Breast epithelium (tissue), 3 donors: ENCODE data around the gene TNIP1.

ENCODE experiments used
- POLR2A ChIP-seq: fragments of 450-650 bp; IDR thresholded peaks from one replicate; pipeline ENCODE4 v1.6.1; 2016; ENCODE audit warnings: antibody characterized with exemption, mild to moderate bottlenecking, moderate library complexity
- POLR2AphosphoS5 ChIP-seq, 3 donors: sonication (generic); formaldehyde crosslinking; IDR thresholded peaks; one replicate each; pipeline ENCODE4 v1.6.1; 2017; ENCODE audit warnings: antibody characterized with exemption in 3 of 3
- TF ChIP-seq, protein P1 (sequence below), 3 donors: fragments of 450-650 bp; IDR thresholded peaks; one replicate each; pipeline ENCODE4 v1.5.1; 2016 to 2017; ENCODE audit warnings: antibody characterized with exemption in 3 of 3, mild to moderate bottlenecking in 3 of 3, moderate library complexity in 3 of 3

GRCh38 chr5:151118913-151119575 lies 38.2 kb upstream of the TNIP1 start:
- TF ChIP-seq, protein P1, sequence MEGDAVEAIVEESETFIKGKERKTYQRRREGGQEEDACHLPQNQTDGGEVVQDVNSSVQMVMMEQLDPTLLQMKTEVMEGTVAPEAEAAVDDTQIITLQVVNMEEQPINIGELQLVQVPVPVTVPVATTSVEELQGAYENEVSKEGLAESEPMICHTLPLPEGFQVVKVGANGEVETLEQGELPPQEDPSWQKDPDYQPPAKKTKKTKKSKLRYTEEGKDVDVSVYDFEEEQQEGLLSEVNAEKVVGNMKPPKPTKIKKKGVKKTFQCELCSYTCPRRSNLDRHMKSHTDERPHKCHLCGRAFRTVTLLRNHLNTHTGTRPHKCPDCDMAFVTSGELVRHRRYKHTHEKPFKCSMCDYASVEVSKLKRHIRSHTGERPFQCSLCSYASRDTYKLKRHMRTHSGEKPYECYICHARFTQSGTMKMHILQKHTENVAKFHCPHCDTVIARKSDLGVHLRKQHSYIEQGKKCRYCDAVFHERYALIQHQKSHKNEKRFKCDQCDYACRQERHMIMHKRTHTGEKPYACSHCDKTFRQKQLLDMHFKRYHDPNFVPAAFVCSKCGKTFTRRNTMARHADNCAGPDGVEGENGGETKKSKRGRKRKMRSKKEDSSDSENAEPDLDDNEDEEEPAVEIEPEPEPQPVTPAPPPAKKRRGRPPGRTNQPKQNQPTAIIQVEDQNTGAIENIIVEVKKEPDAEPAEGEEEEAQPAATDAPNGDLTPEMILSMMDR (IDR thresholded peaks at IDR 0.05) = no peak
- TF ChIP-seq POLR2A = no peak
- TF ChIP-seq POLR2AphosphoS5 (IDR thresholded peaks at IDR 0.05) = no peak
